Keratinocyte (primary cell): Measurements from ENCODE around the gene THBD. TPM values are rescaled to one million over a fixed set of nuclear protein-coding genes. Genes with fewer than 3 reads are reported as not detected.
"Not testable (repeated sequence)": the region's sequence is repeated elsewhere in the genome, so short reads cannot be mapped to it uniquely, and the experiment has no call there.

Experiments used
- DNase-seq: peaks from one replicate; pipeline ENCODE4 v3.0.0-alpha.2; 2011; ENCODE audit warnings: low read depth, missing footprints, low spot score
- FAIRE-seq: peaks from 2 replicates; lab custom pipeline; 2011; peaks lifted over from hg19 to GRCh38; lab: Jason Lieb, UNC
- H2AFZ ChIP-seq: 2 replicates; pipeline ENCODE4 v1.6.0; 2012; ENCODE audit warnings: low read length, control low read depth, inconsistent platforms; ENCODE audit not compliant: control insufficient read depth
- H3K27ac ChIP-seq: 2 replicates; pipeline ENCODE4 v1.5.1; 2011; ENCODE audit warnings: low read length; ENCODE audit not compliant: control insufficient read depth, insufficient read depth
- H3K27me3 ChIP-seq: 3 replicates; pipeline ENCODE4 v1.6.0; 2011; ENCODE audit warnings: low read length; ENCODE audit not compliant: control insufficient read depth, insufficient read depth; ENCODE audit errors: extremely low read depth
- H3K36me3 ChIP-seq, 2 experiments: 2 replicates in 1 of 2; 3 replicates in 1 of 2; pipeline ENCODE4 v1.5.1; 2011; ENCODE audit warnings: low read length in 2 of 2, mild to moderate bottlenecking in 1 of 2; ENCODE audit not compliant: control insufficient read depth in 2 of 2, insufficient read depth in 2 of 2; ENCODE audit errors: extremely low read depth in 1 of 2
- H3K4me1 ChIP-seq: 3 replicates; pipeline ENCODE4 v1.5.1; 2011; ENCODE audit warnings: low read length; ENCODE audit not compliant: control insufficient read depth, insufficient read depth; ENCODE audit errors: extremely low read depth
- H3K4me2 ChIP-seq: 3 replicates; pipeline ENCODE4 v1.6.0; 2011; ENCODE audit warnings: low read depth, low read length; ENCODE audit not compliant: control insufficient read depth, insufficient read depth; ENCODE audit errors: extremely low read depth
- H3K4me3 ChIP-seq, 3 experiments: fragments of 200-600 bp in 1 of 3; sonication (generic) in 1 of 3; 2 replicates in 2 of 3; 3 replicates in 1 of 3; pipeline ENCODE4 v1.5.1; 2011 to 2016; ENCODE audit warnings: low read length in 3 of 3, mild to moderate bottlenecking in 3 of 3, control low read depth in 2 of 3, inconsistent platforms in 1 of 3, low read depth in 1 of 3, mixed read lengths in 1 of 3, mixed run types in 1 of 3, moderate library complexity in 1 of 3; ENCODE audit not compliant: control insufficient read depth in 2 of 3, insufficient read depth in 2 of 3; ENCODE audit errors: extremely low read depth in 1 of 3
- H3K79me2 ChIP-seq: 2 replicates; pipeline ENCODE4 v1.6.0; 2012; ENCODE audit warnings: low read length; ENCODE audit not compliant: control insufficient read depth, insufficient read depth
- H3K9ac ChIP-seq: 3 replicates; pipeline ENCODE4 v1.6.0; 2011; ENCODE audit warnings: low read length; ENCODE audit not compliant: control insufficient read depth, insufficient read depth; ENCODE audit errors: extremely low read depth
- H3K9me1 ChIP-seq: 3 replicates; pipeline ENCODE4 v1.6.0; 2011; ENCODE audit warnings: low read length; ENCODE audit not compliant: control insufficient read depth, insufficient read depth; ENCODE audit errors: extremely low read depth
- H3K9me3 ChIP-seq: 2 replicates; pipeline ENCODE4 v1.5.1; 2012; ENCODE audit warnings: low read depth, low read length; ENCODE audit not compliant: control insufficient read depth
- H4K20me1 ChIP-seq: 3 replicates; pipeline ENCODE4 v1.6.0; 2011; ENCODE audit warnings: low read length; ENCODE audit not compliant: control insufficient read depth, insufficient read depth; ENCODE audit errors: extremely low read depth
- EZH2 ChIP-seq: IDR thresholded peaks from one replicate; pipeline ENCODE4 v1.6.1; 2012; ENCODE audit warnings: inconsistent platforms, mild to moderate bottlenecking, low read length, moderate library complexity
- dilution Hi-C: fragments of 300-500 bp; cut with MboI; formaldehyde crosslinking; loops from one replicate; pipeline ENCODE4 v1.7.0; 2020; ENCODE audit warnings: low sequenced_read_pairs; ENCODE audit not compliant: extremely low pct_ligation_motif_present
- polyA plus RNA-seq, 5 experiments: library from polyadenylated mRNA; depleted of rRNA in 3 of 5; stranded (reverse) in 3 of 5; stranded (forward) in 1 of 5; unstranded in 1 of 5; fragments of >200 nt; gene quantifications; 1 replicate in 1 of 5; 2 replicates in 3 of 5; 3 replicates in 1 of 5; pipeline versions ENCODE4 v1.2.1 to v1.2.3, GENCODE V29; 2011 to 2012; ENCODE audit warnings: missing spikeins in 2 of 5, low read depth in 1 of 5, low replicate concordance in 1 of 5
- TF ChIP-seq, protein P1 (sequence below), 3 experiments: IDR thresholded peaks in 1 of 3; conservative IDR thresholded peaks in 1 of 3; optimal IDR thresholded peaks in 1 of 3; 2 replicates in 2 of 3; 3 replicates in 1 of 3; pipeline versions ENCODE3 to v1.5.1; 2011; ENCODE audit warnings: low read length in 3 of 3, mild to moderate bottlenecking in 3 of 3, moderate library complexity in 2 of 3, control low read depth in 1 of 3, inconsistent platforms in 1 of 3; ENCODE audit not compliant: insufficient read depth in 2 of 3; ENCODE audit errors: extremely low read depth in 1 of 3

The THBD gene
- polyA plus RNA-seq, 1 donor (not counting 4 experiments of a cell fraction or from before 2014, with no cell fraction given): 4.7 TPM

- dilution Hi-C loops: loop anchor here (25.0 kb wide), 1 partner anchor 159 kb away; no protein-coding TSS in a partner anchor
- DNase-seq: no peak
- Histone ChIP-seq H3K9me1 (no peaks in the 10 kb centered on the region), H3K4me2 (no peak overlapping the region), H3K36me3 (no peaks in the 10 kb centered on the region), H3K4me3 (no peak overlapping the region), H4K20me1 (no peaks in the 10 kb centered on the region), H3K9me3 (no peaks in the 10 kb centered on the region), H3K27ac (no peak overlapping the region), H3K4me1 (no peaks in the 10 kb centered on the region), H3K27me3 (peaks cover 6% of the 10 kb centered on the region), H3K79me2 (no peaks in the 10 kb centered on the region), H3K9ac (no peak overlapping the region), H2AFZ (no peak overlapping the region)
- no peak for TF ChIP-seq EZH2
- TF ChIP-seq, protein P1, sequence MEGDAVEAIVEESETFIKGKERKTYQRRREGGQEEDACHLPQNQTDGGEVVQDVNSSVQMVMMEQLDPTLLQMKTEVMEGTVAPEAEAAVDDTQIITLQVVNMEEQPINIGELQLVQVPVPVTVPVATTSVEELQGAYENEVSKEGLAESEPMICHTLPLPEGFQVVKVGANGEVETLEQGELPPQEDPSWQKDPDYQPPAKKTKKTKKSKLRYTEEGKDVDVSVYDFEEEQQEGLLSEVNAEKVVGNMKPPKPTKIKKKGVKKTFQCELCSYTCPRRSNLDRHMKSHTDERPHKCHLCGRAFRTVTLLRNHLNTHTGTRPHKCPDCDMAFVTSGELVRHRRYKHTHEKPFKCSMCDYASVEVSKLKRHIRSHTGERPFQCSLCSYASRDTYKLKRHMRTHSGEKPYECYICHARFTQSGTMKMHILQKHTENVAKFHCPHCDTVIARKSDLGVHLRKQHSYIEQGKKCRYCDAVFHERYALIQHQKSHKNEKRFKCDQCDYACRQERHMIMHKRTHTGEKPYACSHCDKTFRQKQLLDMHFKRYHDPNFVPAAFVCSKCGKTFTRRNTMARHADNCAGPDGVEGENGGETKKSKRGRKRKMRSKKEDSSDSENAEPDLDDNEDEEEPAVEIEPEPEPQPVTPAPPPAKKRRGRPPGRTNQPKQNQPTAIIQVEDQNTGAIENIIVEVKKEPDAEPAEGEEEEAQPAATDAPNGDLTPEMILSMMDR (optimal IDR thresholded peaks at IDR 0.05 in 1 of 3, IDR thresholded peaks at IDR 0.05 in 1 of 3, conservative IDR thresholded peaks at IDR 0.05 in 1 of 3; ENCODE audit: extremely low read depth in 1 of 3, insufficient read depth in 2 of 3, low read length in 3 of 3): no peak
- FAIRE-seq: no peak
Measured at GRCh38 chr20:23028392-23028791, 21.1 kb downstream of the THBD start.

GRCh38 chr20:23027721-23028120, 21.8 kb downstream of the THBD start:
- no peaks in the 10 kb centered on the region for H3K4me1 ChIP-seq
- H3K79me2 ChIP-seq: no peaks in the 10 kb centered on the region
- dilution Hi-C loops: loop anchor here (25.0 kb wide), 1 partner anchor 160 kb away; no protein-coding TSS in a partner anchor
- FAIRE-seq: no peak
- no peak overlapping the region for H3K27ac ChIP-seq
- H4K20me1 ChIP-seq: no peaks in the 10 kb centered on the region
- no peak overlapping the region for H3K9ac ChIP-seq
- no peaks in the 10 kb centered on the region for H3K36me3 ChIP-seq
- TF ChIP-seq EZH2: no peak
- TF ChIP-seq, protein P1 (optimal IDR thresholded peaks at IDR 0.05 in 1 of 3, IDR thresholded peaks at IDR 0.05 in 1 of 3, conservative IDR thresholded peaks at IDR 0.05 in 1 of 3; ENCODE audit: extremely low read depth in 1 of 3, insufficient read depth in 2 of 3, low read length in 3 of 3): no peak
- no peak for DNase-seq
- H2AFZ ChIP-seq: no peak overlapping the region
- no peak overlapping the region for H3K4me2 ChIP-seq
- no peak overlapping the region for H3K4me3 ChIP-seq
- no peaks in the 10 kb centered on the region for H3K9me1 ChIP-seq
- H3K27me3 ChIP-seq: peaks cover 6% of the 10 kb centered on the region
- no peaks in the 10 kb centered on the region for H3K9me3 ChIP-seq

DNA sequence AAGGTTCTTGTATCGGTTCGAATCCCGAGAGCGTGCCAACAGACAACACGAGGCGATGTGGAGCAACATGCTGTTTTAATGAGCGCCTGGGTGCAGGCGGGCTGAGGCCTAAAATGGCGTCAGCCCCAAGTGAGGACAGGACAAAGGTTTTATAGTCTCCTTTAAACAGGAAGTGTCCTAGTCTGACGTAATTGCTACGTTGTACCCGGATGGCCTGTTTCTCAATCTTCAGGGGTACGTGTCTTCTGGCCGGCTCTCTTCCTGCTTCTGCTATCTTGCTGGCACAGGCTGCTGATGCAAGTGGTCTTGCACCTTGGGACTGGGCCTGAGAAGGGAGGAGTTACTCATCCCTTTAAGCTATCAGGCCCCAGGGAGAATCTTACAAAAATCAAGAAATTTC, 24.0 kb downstream of the THBD start:
- FAIRE-seq, H3K27me3 ChIP-seq, H3K9me3 ChIP-seq, H3K79me2 ChIP-seq, H3K4me3 ChIP-seq, H2AFZ ChIP-seq, H3K36me3 ChIP-seq, H3K9me1 ChIP-seq, H3K9ac ChIP-seq, H3K4me1 ChIP-seq, H3K27ac ChIP-seq, DNase-seq, H3K4me2 ChIP-seq, H4K20me1 ChIP-seq: not testable (repeated sequence)
- dilution Hi-C loops: loop anchor here (25.0 kb wide), 1 partner anchor 162 kb away; no protein-coding TSS in a partner anchor
